ENCODE results near the gene FMR1. TPM values are rescaled to one million over a fixed set of nuclear protein-coding genes. Genes with fewer than 3 reads are reported as not detected.

Gene FMR1
- total RNA-seq, 2 experiments from 2014 or later: 57.0 to 58.4 TPM

- POLR2A ChIA-PET: no interaction called here
Observed at GRCh38 chrX:147900349-147900748, 11.4 kb upstream of the FMR1 start.

GRCh38 chrX:147901461-147902126, 10.1 kb upstream of the FMR1 start:
- POLR2A ChIA-PET: no interaction called here
- H3K9me3 Mint-ChIP-seq: peaks cover 3% of the 10 kb centered on the region
- no peak for DNase-seq
- H3K27ac Mint-ChIP-seq: no peak overlapping the region
- H3K36me3 Mint-ChIP-seq (ENCODE audit: low read depth): peaks cover 1% of the 10 kb centered on the region
- peaks cover 4% of the 10 kb centered on the region for H3K4me1 Mint-ChIP-seq
- no peak overlapping the region for H3K4me3 Mint-ChIP-seq
- no peaks in the 10 kb centered on the region for H3K27me3 Mint-ChIP-seq
- CTCF ChIA-PET: interaction anchor here (1.1 kb wide), 1 partner anchor 15 kb away, joined by 3 read pairs; no protein-coding TSS in a partner anchor

More at GRCh38 chrX:147900349-147900748, 11.4 kb upstream of the FMR1 start:
- H3K36me3 Mint-ChIP-seq (ENCODE audit: low read depth): peaks cover 1% of the 10 kb centered on the region
- no peaks in the 10 kb centered on the region for H3K27me3 Mint-ChIP-seq
- peaks cover 4% of the 10 kb centered on the region for H3K4me1 Mint-ChIP-seq
- H3K4me3 Mint-ChIP-seq: no peak overlapping the region
- H3K27ac Mint-ChIP-seq: no peak overlapping the region
- no peak for DNase-seq
- H3K9me3 Mint-ChIP-seq: peaks cover 3% of the 10 kb centered on the region
- CTCF ChIA-PET: no interaction called here

- Mint-ChIP-seq H3K4me1 (peaks cover 4% of the 10 kb centered on the region), H3K4me3 (no peak overlapping the region), H3K27me3 (no peaks in the 10 kb centered on the region), H3K9me3 (peaks cover 3% of the 10 kb centered on the region), H3K36me3 (ENCODE audit: low read depth) (peaks cover 1% of the 10 kb centered on the region), H3K27ac (no peak overlapping the region)
- POLR2A ChIA-PET: no interaction called here
- CTCF ChIA-PET: interaction anchor here (1.1 kb wide), 1 partner anchor 15 kb away, joined by 3 read pairs; no protein-coding TSS in a partner anchor
- no peak for DNase-seq
Observed at GRCh38 chrX:147902270-147902669, 9.4 kb upstream of the FMR1 start.

DNA sequence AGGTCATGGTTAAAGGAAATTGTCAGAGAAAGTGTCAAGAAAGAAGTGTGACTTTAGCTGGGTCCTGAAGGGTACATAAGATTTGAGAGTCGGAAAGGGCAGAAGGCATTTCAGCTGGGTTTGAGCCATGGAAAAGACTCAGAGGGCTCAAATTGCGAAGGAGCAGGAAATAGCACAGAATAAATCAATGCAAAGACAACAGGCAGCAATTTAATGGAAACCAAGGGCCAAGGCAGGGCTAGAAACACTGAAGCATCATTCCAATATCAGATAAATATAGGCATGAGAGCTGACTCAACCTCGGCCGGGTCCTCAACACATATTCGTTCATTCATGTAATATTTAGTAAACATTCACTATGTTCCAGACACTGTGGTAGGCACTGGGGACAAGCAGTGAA, 3.6 kb upstream of the FMR1 start:
- ChIA-PET CTCF (no interaction called here), POLR2A (no interaction called here)
- peaks cover 4% of the 10 kb centered on the region for H3K36me3 Mint-ChIP-seq (ENCODE audit: low read depth)
- H3K27me3 Mint-ChIP-seq: no peaks in the 10 kb centered on the region
- H3K27ac Mint-ChIP-seq: no peak overlapping the region
- H3K9me3 Mint-ChIP-seq: no peaks in the 10 kb centered on the region
- H3K4me1 Mint-ChIP-seq: peaks cover 11% of the 10 kb centered on the region
- no peak overlapping the region for H3K4me3 Mint-ChIP-seq
- no peak for DNase-seq

DNA sequence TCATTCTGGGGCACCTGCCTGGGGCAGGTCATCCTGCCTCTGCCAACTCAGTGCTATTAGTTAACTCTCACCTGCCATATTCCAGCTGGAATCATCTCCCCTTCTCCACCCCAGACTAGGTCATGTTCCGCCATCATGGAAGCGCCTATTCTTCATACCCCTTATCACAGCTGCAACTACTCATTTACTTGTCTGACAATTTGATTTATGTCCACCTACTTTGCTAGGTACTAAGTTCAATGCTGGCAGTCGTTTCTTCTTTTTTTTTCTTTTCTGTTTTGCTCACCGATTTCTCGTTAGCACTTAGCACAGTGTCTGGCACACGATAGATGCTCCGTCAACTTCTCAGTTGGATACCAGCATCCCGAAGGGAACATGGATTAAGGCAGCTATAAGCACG, 1.1 kb upstream of the FMR1 start:
- no peaks in the 10 kb centered on the region for H3K9me3 Mint-ChIP-seq
- POLR2A ChIA-PET: no interaction called here
- H3K27ac Mint-ChIP-seq: no peak overlapping the region
- peak overlapping the region; percentile 96 for H3K4me3 Mint-ChIP-seq
- CTCF ChIA-PET: interaction anchor here (0.8 to 1.2 kb wide), 2 partner anchors 16 to 31 kb away, joined by 3 read pairs; no protein-coding TSS in a partner anchor
- H3K36me3 Mint-ChIP-seq (ENCODE audit: low read depth): peaks cover 2% of the 10 kb centered on the region
- peaks cover 28% of the 10 kb centered on the region for H3K4me1 Mint-ChIP-seq
- no peaks in the 10 kb centered on the region for H3K27me3 Mint-ChIP-seq
- no peak for DNase-seq

DNA sequence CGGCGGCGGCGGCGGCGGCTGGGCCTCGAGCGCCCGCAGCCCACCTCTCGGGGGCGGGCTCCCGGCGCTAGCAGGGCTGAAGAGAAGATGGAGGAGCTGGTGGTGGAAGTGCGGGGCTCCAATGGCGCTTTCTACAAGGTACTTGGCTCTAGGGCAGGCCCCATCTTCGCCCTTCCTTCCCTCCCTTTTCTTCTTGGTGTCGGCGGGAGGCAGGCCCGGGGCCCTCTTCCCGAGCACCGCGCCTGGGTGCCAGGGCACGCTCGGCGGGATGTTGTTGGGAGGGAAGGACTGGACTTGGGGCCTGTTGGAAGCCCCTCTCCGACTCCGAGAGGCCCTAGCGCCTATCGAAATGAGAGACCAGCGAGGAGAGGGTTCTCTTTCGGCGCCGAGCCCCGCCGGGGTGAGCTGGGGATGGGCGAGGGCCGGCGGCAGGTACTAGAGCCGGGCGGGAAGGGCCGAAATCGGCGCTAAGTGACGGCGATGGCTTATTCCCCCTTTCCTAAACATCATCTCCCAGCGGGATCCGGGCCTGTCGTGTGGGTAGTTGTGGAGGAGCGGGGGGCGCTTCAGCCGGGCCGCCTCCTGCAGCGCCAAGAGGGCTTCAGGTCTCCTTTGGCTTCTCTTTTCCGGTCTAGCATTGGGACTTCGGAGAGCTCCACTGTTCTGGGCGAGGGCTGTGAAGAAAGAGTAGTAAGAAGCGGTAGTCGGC, 528 bp downstream of the FMR1 start:
- peak overlapping the region; percentile 98 for H3K27ac Mint-ChIP-seq
- H3K9me3 Mint-ChIP-seq: no peaks in the 10 kb centered on the region
- H3K4me1 Mint-ChIP-seq: peaks cover 45% of the 10 kb centered on the region
- H3K27me3 Mint-ChIP-seq: no peaks in the 10 kb centered on the region
- DNase-seq: peak; percentile 38
- POLR2A ChIA-PET: no interaction called here
- peak overlapping the region; percentile 96 for H3K4me3 Mint-ChIP-seq
- CTCF ChIA-PET: no interaction called here
- H3K36me3 Mint-ChIP-seq (ENCODE audit: low read depth): peaks cover 2% of the 10 kb centered on the region

DNA sequence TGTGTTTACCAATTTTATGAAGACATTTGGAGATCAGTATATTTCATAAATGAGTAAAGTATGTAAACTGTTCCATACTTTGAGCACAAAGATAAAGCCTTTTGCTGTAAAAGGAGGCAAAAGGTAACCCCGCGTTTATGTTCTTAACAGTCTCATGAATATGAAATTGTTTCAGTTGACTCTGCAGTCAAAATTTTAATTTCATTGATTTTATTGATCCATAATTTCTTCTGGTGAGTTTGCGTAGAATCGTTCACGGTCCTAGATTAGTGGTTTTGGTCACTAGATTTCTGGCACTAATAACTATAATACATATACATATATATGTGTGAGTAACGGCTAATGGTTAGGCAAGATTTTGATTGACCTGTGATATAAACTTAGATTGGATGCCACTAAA, 1.9 kb downstream of the FMR1 start:
- Mint-ChIP-seq H3K4me3 (peak overlapping the region; percentile 96), H3K9me3 (no peaks in the 10 kb centered on the region), H3K27me3 (no peaks in the 10 kb centered on the region), H3K36me3 (ENCODE audit: low read depth) (peaks cover 2% of the 10 kb centered on the region), H3K27ac (no peak overlapping the region), H3K4me1 (peaks cover 57% of the 10 kb centered on the region)
- CTCF ChIA-PET: no interaction called here
- no peak for DNase-seq
- POLR2A ChIA-PET: no interaction called here

DNA sequence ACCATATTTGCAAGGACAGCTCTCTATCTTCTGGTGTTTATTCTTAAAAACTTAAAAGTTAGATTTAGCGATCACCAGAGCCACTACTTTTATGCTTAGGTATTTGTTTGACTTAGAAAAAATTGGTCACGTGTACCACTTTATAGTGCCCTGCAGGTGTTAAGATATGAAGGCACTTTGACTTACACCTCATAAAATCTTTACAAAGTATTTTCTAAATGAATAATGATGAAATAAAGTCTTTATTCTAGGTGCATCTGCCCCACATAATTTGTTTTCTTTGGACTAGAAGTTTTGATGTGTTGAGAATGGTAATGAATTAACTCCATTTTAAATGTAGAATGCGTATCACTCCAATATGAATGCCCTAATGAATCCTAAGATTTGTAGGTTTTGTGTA, 2.9 kb downstream of the FMR1 start:
- POLR2A ChIA-PET: no interaction called here
- peaks cover 57% of the 10 kb centered on the region for H3K4me1 Mint-ChIP-seq
- peaks cover 2% of the 10 kb centered on the region for H3K36me3 Mint-ChIP-seq (ENCODE audit: low read depth)
- H3K9me3 Mint-ChIP-seq: no peaks in the 10 kb centered on the region
- H3K27ac Mint-ChIP-seq: no peak overlapping the region
- CTCF ChIA-PET: interaction anchor here (0.6 kb wide), 1 partner anchor 1585 kb away, joined by 3 read pairs; no protein-coding TSS in a partner anchor
- H3K27me3 Mint-ChIP-seq: no peaks in the 10 kb centered on the region
- DNase-seq: no peak
- peak overlapping the region; percentile 96 for H3K4me3 Mint-ChIP-seq

- POLR2A ChIA-PET: no interaction called here
Observed at GRCh38 chrX:147916375-147916968, 4.8 kb downstream of the FMR1 start.

DNA sequence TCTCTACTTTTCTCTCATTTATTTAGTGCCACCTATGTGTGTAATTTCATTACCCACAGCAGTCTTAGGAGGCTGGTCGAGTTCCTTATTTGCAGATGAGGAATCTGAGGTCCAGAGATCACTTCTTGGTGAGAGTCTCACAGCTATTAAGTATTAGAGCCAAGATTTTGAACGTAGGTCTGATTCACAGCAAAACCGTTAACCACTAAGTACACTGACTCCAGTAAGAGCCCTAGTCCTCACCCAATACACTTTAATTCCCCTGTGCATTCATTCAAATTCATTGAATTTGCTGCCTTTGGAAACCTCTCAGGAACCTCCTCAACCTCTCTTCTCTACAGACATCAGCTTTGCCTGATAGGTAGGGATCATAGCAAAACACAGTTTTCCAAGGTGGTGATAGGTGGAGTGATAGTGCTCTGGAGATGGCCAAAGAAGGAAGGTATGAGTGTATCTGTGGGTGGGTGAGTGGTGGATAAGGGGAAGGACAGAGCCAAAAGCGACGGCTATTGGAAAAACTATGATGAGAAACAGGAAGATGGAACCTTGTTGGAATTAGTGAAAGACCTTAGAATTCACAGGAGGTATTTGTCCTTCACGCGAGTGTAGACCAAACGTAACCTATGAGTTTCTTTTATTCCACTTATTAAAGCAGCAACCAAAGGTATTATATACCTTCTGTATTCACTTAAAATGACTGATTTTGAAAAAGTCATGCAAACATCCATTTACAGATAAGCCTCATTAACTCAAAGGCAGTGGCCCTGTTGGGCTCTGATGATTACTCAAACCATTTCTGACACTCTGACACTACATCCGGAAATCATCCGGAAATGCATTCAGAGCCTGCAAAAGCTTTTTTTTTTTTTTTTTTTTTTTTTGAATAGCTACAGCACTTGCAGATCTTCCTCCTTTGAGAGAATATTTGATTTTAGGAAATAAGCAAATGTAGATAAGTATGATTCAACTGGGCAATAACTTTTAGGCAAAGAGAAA, 6.3 kb downstream of the FMR1 start:
- no peaks in the 10 kb centered on the region for H3K27me3 Mint-ChIP-seq
- ChIA-PET POLR2A (no interaction called here), CTCF (no interaction called here)
- peak overlapping the region; percentile 47 for H3K4me3 Mint-ChIP-seq
- no peaks in the 10 kb centered on the region for H3K9me3 Mint-ChIP-seq
- H3K36me3 Mint-ChIP-seq (ENCODE audit: low read depth): peaks cover 1% of the 10 kb centered on the region
- peaks cover 58% of the 10 kb centered on the region for H3K4me1 Mint-ChIP-seq
- peak overlapping the region; percentile 78 for H3K27ac Mint-ChIP-seq
- peak; percentile 41 for DNase-seq

More at GRCh38 chrX:147916375-147916968, 4.8 kb downstream of the FMR1 start:
- H3K4me1 Mint-ChIP-seq: peaks cover 55% of the 10 kb centered on the region
- no peak overlapping the region for H3K27ac Mint-ChIP-seq
- no peak for DNase-seq
- no peak overlapping the region for H3K4me3 Mint-ChIP-seq
- CTCF ChIA-PET: interaction anchor here (0.7 kb wide), 1 partner anchor 1729 kb away, joined by 3 read pairs; no protein-coding TSS in a partner anchor
- H3K9me3 Mint-ChIP-seq: no peaks in the 10 kb centered on the region
- H3K36me3 Mint-ChIP-seq (ENCODE audit: low read depth): peaks cover 2% of the 10 kb centered on the region
- H3K27me3 Mint-ChIP-seq: no peaks in the 10 kb centered on the region

GRCh38 chrX:147920161-147920666, 8.5 kb downstream of the FMR1 start:
- Mint-ChIP-seq H3K4me3 (no peak overlapping the region), H3K4me1 (peaks cover 50% of the 10 kb centered on the region), H3K36me3 (ENCODE audit: low read depth) (peaks cover 3% of the 10 kb centered on the region), H3K27ac (peak overlapping the region; percentile 5), H3K27me3 (no peaks in the 10 kb centered on the region), H3K9me3 (no peaks in the 10 kb centered on the region)
- ChIA-PET CTCF (no interaction called here), POLR2A (interaction anchor here (0.5 kb wide), 1 partner anchor 17 kb away, joined by 3 read pairs; no protein-coding TSS in a partner anchor)
- DNase-seq: no peak

GRCh38 chrX:147923605-147924004, 11.9 kb downstream of the FMR1 start:
- Mint-ChIP-seq H3K4me3 (no peak overlapping the region), H3K36me3 (ENCODE audit: low read depth) (peaks cover 23% of the 10 kb centered on the region), H3K27ac (no peak overlapping the region), H3K9me3 (no peaks in the 10 kb centered on the region), H3K27me3 (no peaks in the 10 kb centered on the region), H3K4me1 (peaks cover 19% of the 10 kb centered on the region)
- CTCF ChIA-PET: interaction anchor here (0.8 kb wide), 1 partner anchor 27 kb away, joined by 3 read pairs; no protein-coding TSS in a partner anchor
- DNase-seq: no peak
- POLR2A ChIA-PET: no interaction called here

Measured in activated CD4-positive, alpha-beta T cell treated with anti-CD3 and anti-CD28 coated beads, Interleukin-2, amount 10 ng/mL, durations not matched to agents 7 days and 5 days (primary cell).